GM12878 (cell line): ENCODE results near the gene ENOPH1. TPM values are rescaled to one million over a fixed set of nuclear protein-coding genes. Genes with fewer than 3 reads are reported as not detected.

Experiments
- ATAC-seq: fragments of 200-7000 bp; cut with Tn5 transposase; 3 replicates; pipeline ENCODE4 v1.9.1; 2020; ENCODE audit warnings: mild to moderate bottlenecking, moderate library complexity
- BruUV-seq: library from RNA; stranded (reverse); fragments of 400-500 nt; replicated peaks from 2 replicates; lab custom pipeline; 2021; lab: Mats Ljungman, UMichigan
- CTCF ChIA-PET: fragments of 300-600 bp; sonication (Branson Sonifier 250); formaldehyde crosslinking; extraction: SDS; loops from one replicate; lab custom pipeline; 2021; ENCODE audit warnings: inconsistent platforms; lab: Yijun Ruan, JAX
- POLR2A ChIA-PET: fragments of 350-600 bp; formaldehyde crosslinking; extraction: SDS; loops from one replicate; lab custom pipeline; 2021; ENCODE audit warnings: inconsistent platforms; lab: Charles Lee
- RAD21 ChIA-PET: fragments of 300-600 bp; sonication (Branson Sonifier 250); formaldehyde crosslinking; loops from one replicate; lab custom pipeline; 2023; ENCODE audit warnings: antibody characterized with exemption; ENCODE audit not compliant: unreplicated experiment; lab: Charles Lee
- SMC1A ChIA-PET: fragments of 300-600 bp; sonication (Branson Sonifier 250); formaldehyde crosslinking; loops from one replicate; lab custom pipeline; 2023; ENCODE audit not compliant: unreplicated experiment, uncharacterized antibody; lab: Charles Lee
- DNase-seq: peaks from one replicate; pipeline ENCODE4 v3.0.0-alpha.2; 2011; ENCODE audit warnings: low read depth, low spot score
- FAIRE-seq: peaks from 3 replicates; lab custom pipeline; 2011; peaks lifted over from hg19 to GRCh38; lab: Jason Lieb, UNC
- H2AFZ ChIP-seq: 2 replicates; pipeline ENCODE4 v1.6.0; 2011; ENCODE audit warnings: low read depth, low read length, control low read depth; ENCODE audit not compliant: control insufficient read depth
- H3K27ac ChIP-seq: 2 replicates; pipeline ENCODE4 v1.5.1; 2011; ENCODE audit warnings: control low read depth; ENCODE audit not compliant: control insufficient read depth, insufficient read depth
- H3K27me3 ChIP-seq, 2 experiments: replicated peaks in 1 of 2; 2 replicates each; pipeline versions ENCODE4 v1.6.0 to v1.6.1; 2011; ENCODE audit warnings: low read length in 1 of 2; ENCODE audit not compliant: control insufficient read depth in 2 of 2, insufficient read depth in 2 of 2
- H3K36me3 ChIP-seq, 2 experiments: 2 replicates each; pipeline ENCODE4 v1.5.1; 2011; ENCODE audit warnings: low read length in 1 of 2; ENCODE audit not compliant: control insufficient read depth in 2 of 2, insufficient read depth in 2 of 2
- H3K4me1 ChIP-seq: 2 replicates; pipeline ENCODE4 v1.6.1; 2011; ENCODE audit warnings: mild to moderate bottlenecking, low read length, moderate library complexity, mixed read lengths; ENCODE audit not compliant: control insufficient read depth, insufficient read depth
- H3K4me2 ChIP-seq: 2 replicates; pipeline ENCODE4 v1.6.0; 2011; ENCODE audit warnings: control low read depth; ENCODE audit not compliant: control insufficient read depth, insufficient read depth
- H3K4me3 ChIP-seq: fragments of 200-600 bp; sonication (generic); 2 replicates; pipeline ENCODE4 v1.5.1; 2016
- H3K79me2 ChIP-seq: 2 replicates; pipeline ENCODE4 v1.6.0; 2011; ENCODE audit warnings: low read length; ENCODE audit not compliant: control insufficient read depth, insufficient read depth
- H3K9ac ChIP-seq: 2 replicates; pipeline ENCODE4 v1.8.0; 2011; ENCODE audit warnings: low read length, control low read depth, mixed read lengths; ENCODE audit not compliant: control insufficient read depth, insufficient read depth
- H3K9me3 ChIP-seq: replicated peaks from 3 replicates; pipeline ENCODE4 v1.5.1; 2011; ENCODE audit warnings: mild to moderate bottlenecking, low read length; ENCODE audit not compliant: control insufficient read depth, insufficient read depth
- H4K20me1 ChIP-seq: 2 replicates; pipeline ENCODE4 v1.6.0; 2011; ENCODE audit not compliant: control insufficient read depth, insufficient read depth
- DPF2 ChIP-seq: fragments of 450-650 bp; IDR thresholded peaks from 2 replicates; pipeline ENCODE4 v1.6.1; 2017; ENCODE audit warnings: mild to moderate bottlenecking
- MYC ChIP-seq: IDR thresholded peaks from 2 replicates; pipeline ENCODE4 v1.6.1; 2011; ENCODE audit warnings: mild to moderate bottlenecking, low read length, moderate library complexity, inconsistent platforms; ENCODE audit not compliant: insufficient read depth, insufficient replicate concordance, insufficient read length, severe bottlenecking
- RB1 ChIP-seq: fragments of 450-650 bp; formaldehyde crosslinking; IDR thresholded peaks from 2 replicates; pipeline ENCODE4 v1.6.1; 2017; ENCODE audit warnings: mild to moderate bottlenecking, borderline replicate concordance
- SP1 ChIP-seq: IDR thresholded peaks from one replicate; pipeline ENCODE4 v1.6.1; 2011; ENCODE audit warnings: low read depth, low read length
- ZNF217 ChIP-seq: fragments of 450-650 bp; IDR thresholded peaks from 2 replicates; pipeline ENCODE4 v1.6.1; 2017; ENCODE audit warnings: antibody characterized with exemption, mild to moderate bottlenecking
- WGBS: methylation state at CpG from one replicate; pipeline ENCODE4 v1.1.6; 2016; ENCODE audit warnings: low lambda C conversion rate; ENCODE audit not compliant: insufficient replicate concordance, insufficient coverage; ENCODE audit errors: missing lambda C conversion rate; 5-methylcytosine and 5-hydroxymethylcytosine counted together
- in situ Hi-C: fragments of 300-500 bp; cut with MboI; formaldehyde crosslinking; loops from 9 replicates; pipeline ENCODE4 v1.14.3; 2018; ENCODE audit warnings: mixed read lengths
- intact Hi-C: fragments of 100-400 bp; cut with micrococcal nuclease; formaldehyde crosslinking; loops from one replicate; pipeline ENCODE4 v1.14.2; 2022; ENCODE audit not compliant: unreplicated experiment
- polyA plus RNA-seq, 11 experiments: library from polyadenylated mRNA; depleted of rRNA in 4 of 11; unstranded in 6 of 11; stranded (reverse) in 5 of 11; fragments of >200 nt; fragmentation: Nextera tagmentation in 4 of 11; fragmentation: Illumina TruSeq in 1 of 11; extraction: Ambion mirVana in 4 of 11; extraction: Trizol in 1 of 11; gene quantifications; 1 replicate in 1 of 11; 2 replicates in 10 of 11; pipeline versions ENCODE4 v1.2.1 to v1.2.3, GENCODE V29; 2011 to 2016; ENCODE audit warnings: inconsistent platforms in 2 of 11, missing spikeins in 2 of 11, low read depth in 1 of 11
- total RNA-seq, 4 experiments: library from RNA; depleted of rRNA in 3 of 4; stranded (reverse); fragments of >200 nt in 3 of 4; fragmentation: Illumina TruSeq in 1 of 4; extraction: Trizol in 1 of 4; gene quantifications; 2 replicates each; pipeline versions ENCODE4 v1.2.1 to v1.2.3, GENCODE V29; 2013 to 2021
- TF ChIP-seq, protein P1 (sequence below): fragments of 450-650 bp; IDR thresholded peaks from 2 replicates; pipeline ENCODE4 v1.6.1; 2017; ENCODE audit warnings: mild to moderate bottlenecking
- TF ChIP-seq, protein P2 (sequence below): fragments of 450-650 bp; IDR thresholded peaks from 2 replicates; pipeline ENCODE4 v1.6.1; 2017; ENCODE audit warnings: mild to moderate bottlenecking, low read depth, inconsistent platforms; ENCODE audit not compliant: poor library complexity, severe bottlenecking
- TF ChIP-seq, protein P3 (sequence below): fragments of 150-350 bp; IDR thresholded peaks from 2 replicates; pipeline ENCODE4 v1.6.1; 2016; ENCODE audit warnings: low read depth, low read length

Gene ENOPH1
- total and polyA plus RNA-seq, 10 of the 15 experiments (the other 5 are each of a cell fraction or from before 2014, with no cell fraction given), result 24.4 to 83.6 (median 46.7) TPM

DNA sequence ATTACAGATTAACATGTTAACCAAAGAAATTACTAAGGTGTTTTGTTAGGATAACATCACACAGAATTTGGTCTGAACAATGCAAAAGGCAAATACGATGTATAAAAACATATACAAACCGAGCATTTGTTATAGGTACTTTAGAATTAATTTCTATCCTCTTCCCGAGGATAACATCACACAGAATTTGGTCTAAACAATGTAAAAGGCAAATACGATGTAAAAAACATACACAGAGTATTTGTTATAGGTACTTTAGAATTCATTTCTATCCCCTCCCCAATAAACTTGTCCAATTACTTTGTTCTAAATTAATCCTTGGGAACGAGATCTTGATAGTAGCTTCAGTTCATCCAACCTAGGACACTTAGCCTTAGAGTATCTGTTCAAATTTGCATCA is 7.8 kb upstream of the ENOPH1 start:
- in situ Hi-C loops (loop anchor here (10.0 kb wide), 1 partner anchor 48 kb away; the partner anchor contains the start of gene HNRNPD), intact Hi-C loops (loop anchor here (10.0 kb wide), 1 partner anchor 138 kb away; no protein-coding TSS in a partner anchor)
- peaks cover 2 to 21% of the 10 kb centered on the region in 2 experiments for H3K36me3 ChIP-seq
- POLR2A ChIA-PET, result no interaction called here
- WGBS, result 77% methylated on average over 5 of the region's 5 CpGs
- H3K4me1 ChIP-seq, result peaks cover 3% of the 10 kb centered on the region; the same call in 1 of the 2 replicates
- no peak for DNase-seq
- H3K9ac ChIP-seq, result no peak overlapping the region
- FAIRE-seq, result no peak
- RAD21 ChIA-PET, result no interaction called here
- peaks cover 21% of the 10 kb centered on the region for H3K79me2 ChIP-seq
- H3K4me2 ChIP-seq, result no peak overlapping the region
- no peaks in the 10 kb centered on the region for H3K27me3 ChIP-seq
- no peak overlapping the region for H3K27ac ChIP-seq
- H4K20me1 ChIP-seq, result peaks cover 7% of the 10 kb centered on the region
- no TSS peak for BruUV-seq
- TF ChIP-seq, protein P1, sequence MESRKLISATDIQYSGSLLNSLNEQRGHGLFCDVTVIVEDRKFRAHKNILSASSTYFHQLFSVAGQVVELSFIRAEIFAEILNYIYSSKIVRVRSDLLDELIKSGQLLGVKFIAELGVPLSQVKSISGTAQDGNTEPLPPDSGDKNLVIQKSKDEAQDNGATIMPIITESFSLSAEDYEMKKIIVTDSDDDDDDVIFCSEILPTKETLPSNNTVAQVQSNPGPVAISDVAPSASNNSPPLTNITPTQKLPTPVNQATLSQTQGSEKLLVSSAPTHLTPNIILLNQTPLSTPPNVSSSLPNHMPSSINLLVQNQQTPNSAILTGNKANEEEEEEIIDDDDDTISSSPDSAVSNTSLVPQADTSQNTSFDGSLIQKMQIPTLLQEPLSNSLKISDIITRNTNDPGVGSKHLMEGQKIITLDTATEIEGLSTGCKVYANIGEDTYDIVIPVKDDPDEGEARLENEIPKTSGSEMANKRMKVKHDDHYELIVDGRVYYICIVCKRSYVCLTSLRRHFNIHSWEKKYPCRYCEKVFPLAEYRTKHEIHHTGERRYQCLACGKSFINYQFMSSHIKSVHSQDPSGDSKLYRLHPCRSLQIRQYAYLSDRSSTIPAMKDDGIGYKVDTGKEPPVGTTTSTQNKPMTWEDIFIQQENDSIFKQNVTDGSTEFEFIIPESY, result no peak
- TF ChIP-seq SP1 (no peak), RB1 (no peak), ZNF217 (no peak), MYC (no peak), DPF2 (no peak)
- TF ChIP-seq, protein P2, sequence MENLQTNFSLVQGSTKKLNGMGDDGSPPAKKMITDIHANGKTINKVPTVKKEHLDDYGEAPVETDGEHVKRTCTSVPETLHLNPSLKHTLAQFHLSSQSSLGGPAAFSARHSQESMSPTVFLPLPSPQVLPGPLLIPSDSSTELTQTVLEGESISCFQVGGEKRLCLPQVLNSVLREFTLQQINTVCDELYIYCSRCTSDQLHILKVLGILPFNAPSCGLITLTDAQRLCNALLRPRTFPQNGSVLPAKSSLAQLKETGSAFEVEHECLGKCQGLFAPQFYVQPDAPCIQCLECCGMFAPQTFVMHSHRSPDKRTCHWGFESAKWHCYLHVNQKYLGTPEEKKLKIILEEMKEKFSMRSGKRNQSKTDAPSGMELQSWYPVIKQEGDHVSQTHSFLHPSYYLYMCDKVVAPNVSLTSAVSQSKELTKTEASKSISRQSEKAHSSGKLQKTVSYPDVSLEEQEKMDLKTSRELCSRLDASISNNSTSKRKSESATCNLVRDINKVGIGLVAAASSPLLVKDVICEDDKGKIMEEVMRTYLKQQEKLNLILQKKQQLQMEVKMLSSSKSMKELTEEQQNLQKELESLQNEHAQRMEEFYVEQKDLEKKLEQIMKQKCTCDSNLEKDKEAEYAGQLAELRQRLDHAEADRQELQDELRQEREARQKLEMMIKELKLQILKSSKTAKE, result no peak
- TF ChIP-seq, protein P3, sequence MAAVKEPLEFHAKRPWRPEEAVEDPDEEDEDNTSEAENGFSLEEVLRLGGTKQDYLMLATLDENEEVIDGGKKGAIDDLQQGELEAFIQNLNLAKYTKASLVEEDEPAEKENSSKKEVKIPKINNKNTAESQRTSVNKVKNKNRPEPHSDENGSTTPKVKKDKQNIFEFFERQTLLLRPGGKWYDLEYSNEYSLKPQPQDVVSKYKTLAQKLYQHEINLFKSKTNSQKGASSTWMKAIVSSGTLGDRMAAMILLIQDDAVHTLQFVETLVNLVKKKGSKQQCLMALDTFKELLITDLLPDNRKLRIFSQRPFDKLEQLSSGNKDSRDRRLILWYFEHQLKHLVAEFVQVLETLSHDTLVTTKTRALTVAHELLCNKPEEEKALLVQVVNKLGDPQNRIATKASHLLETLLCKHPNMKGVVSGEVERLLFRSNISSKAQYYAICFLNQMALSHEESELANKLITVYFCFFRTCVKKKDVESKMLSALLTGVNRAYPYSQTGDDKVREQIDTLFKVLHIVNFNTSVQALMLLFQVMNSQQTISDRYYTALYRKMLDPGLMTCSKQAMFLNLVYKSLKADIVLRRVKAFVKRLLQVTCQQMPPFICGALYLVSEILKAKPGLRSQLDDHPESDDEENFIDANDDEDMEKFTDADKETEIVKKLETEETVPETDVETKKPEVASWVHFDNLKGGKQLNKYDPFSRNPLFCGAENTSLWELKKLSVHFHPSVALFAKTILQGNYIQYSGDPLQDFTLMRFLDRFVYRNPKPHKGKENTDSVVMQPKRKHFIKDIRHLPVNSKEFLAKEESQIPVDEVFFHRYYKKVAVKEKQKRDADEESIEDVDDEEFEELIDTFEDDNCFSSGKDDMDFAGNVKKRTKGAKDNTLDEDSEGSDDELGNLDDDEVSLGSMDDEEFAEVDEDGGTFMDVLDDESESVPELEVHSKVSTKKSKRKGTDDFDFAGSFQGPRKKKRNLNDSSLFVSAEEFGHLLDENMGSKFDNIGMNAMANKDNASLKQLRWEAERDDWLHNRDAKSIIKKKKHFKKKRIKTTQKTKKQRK, result no peak
- SMC1A ChIA-PET, result interaction anchor here (0.7 to 1.0 kb wide), 2 partner anchors 9 to 56 kb away, joined by 3 read pairs; no protein-coding TSS in a partner anchor
- no peak for ATAC-seq
- H2AFZ ChIP-seq, result no peak overlapping the region
- H3K4me3 ChIP-seq, result no peak overlapping the region
- no peaks in the 10 kb centered on the region for H3K9me3 ChIP-seq
- CTCF ChIA-PET, result no interaction called here
